ENCODE measurements around the gene ABHD1. TPM values are rescaled to one million over a fixed set of nuclear protein-coding genes. Genes with fewer than 3 reads are reported as not detected.

The ABHD1 gene
- polyA plus RNA-seq, 1 donor from 2014 or later, result not detected

GRCh38 chr2:27178469-27178868, 54.9 kb downstream of the ABHD1 start:
- Histone ChIP-seq H3K27ac (ENCODE audit: low read length) (no peak overlapping the region), H2AFZ (ENCODE audit: low read depth, low read length) (no peak overlapping the region), H4K20me1 (ENCODE audit: insufficient read depth) (no peaks in the 10 kb centered on the region), H3K79me2 (replicated peaks; ENCODE audit: insufficient read depth, low read length) (no peaks in the 10 kb centered on the region), H3K4me3 (ENCODE audit: low read length) (no peak overlapping the region), H3F3A (ENCODE audit: insufficient read depth, low read length, poor library complexity, severe bottlenecking) (no peaks in the 10 kb centered on the region), H3K36me3 (ENCODE audit: insufficient read depth, low read length) (no peaks in the 10 kb centered on the region), H3K9ac (ENCODE audit: low read length) (no peak overlapping the region), H3K4me2 (ENCODE audit: low read length) (no peak overlapping the region), H3K9me3 (ENCODE audit: low read length) (no peaks in the 10 kb centered on the region), H3K27me3 (ENCODE audit: insufficient read depth, low read depth, low read length) (no peaks in the 10 kb centered on the region), H3K9me2 (ENCODE audit: insufficient read depth, low read length) (no peaks in the 10 kb centered on the region)
- TF ChIP-seq TAF1 (IDR thresholded peaks at IDR 0.05; ENCODE audit: low read depth), result no peak
- TF ChIP-seq RAD21 (conservative IDR thresholded peaks at IDR 0.05), result no peak
- TF ChIP-seq REST (IDR thresholded peaks at IDR 0.05; ENCODE audit: borderline replicate concordance), result no peak
- no peak for TF ChIP-seq SMC3 (conservative IDR thresholded peaks at IDR 0.05; ENCODE audit: poor library complexity)
- TF ChIP-seq EZH2 (IDR thresholded peaks at IDR 0.05; ENCODE audit: borderline replicate concordance, insufficient read depth, low read length, poor library complexity, severe bottlenecking), result no peak
- TF ChIP-seq CTCF (IDR thresholded peaks at IDR 0.05; ENCODE audit: poor library complexity, severe bottlenecking), result no peak
- TF ChIP-seq POLR2AphosphoS5 (IDR thresholded peaks at IDR 0.05), result no peak
- TF ChIP-seq MXI1 (conservative IDR thresholded peaks at IDR 0.05; ENCODE audit: poor library complexity, severe bottlenecking), result no peak
- TF ChIP-seq EP300 (conservative IDR thresholded peaks at IDR 0.05; ENCODE audit: poor library complexity, severe bottlenecking), result no peak

- Histone ChIP-seq H3K36me3 (ENCODE audit: insufficient read depth, low read length) (no peaks in the 10 kb centered on the region), H3K9me3 (ENCODE audit: low read length) (no peaks in the 10 kb centered on the region), H3K27ac (ENCODE audit: low read length) (no peak overlapping the region), H2AFZ (ENCODE audit: low read depth, low read length) (no peak overlapping the region), H3K4me2 (ENCODE audit: low read length) (no peak overlapping the region), H3K79me2 (replicated peaks; ENCODE audit: insufficient read depth, low read length) (no peaks in the 10 kb centered on the region), H4K20me1 (ENCODE audit: insufficient read depth) (no peaks in the 10 kb centered on the region), H3K9me2 (ENCODE audit: insufficient read depth, low read length) (no peaks in the 10 kb centered on the region), H3K9ac (ENCODE audit: low read length) (no peak overlapping the region), H3K4me3 (ENCODE audit: low read length) (no peak overlapping the region), H3K27me3 (ENCODE audit: insufficient read depth, low read depth, low read length) (no peaks in the 10 kb centered on the region), H3F3A (ENCODE audit: insufficient read depth, low read length, poor library complexity, severe bottlenecking) (no peaks in the 10 kb centered on the region)
- TF ChIP-seq SMC3 (conservative IDR thresholded peaks at IDR 0.05; ENCODE audit: poor library complexity) (no peak), RAD21 (conservative IDR thresholded peaks at IDR 0.05) (no peak), CTCF (IDR thresholded peaks at IDR 0.05; ENCODE audit: poor library complexity, severe bottlenecking) (no peak), REST (IDR thresholded peaks at IDR 0.05; ENCODE audit: borderline replicate concordance) (no peak), MXI1 (conservative IDR thresholded peaks at IDR 0.05; ENCODE audit: poor library complexity, severe bottlenecking) (no peak), TAF1 (IDR thresholded peaks at IDR 0.05; ENCODE audit: low read depth) (no peak), EZH2 (IDR thresholded peaks at IDR 0.05; ENCODE audit: borderline replicate concordance, insufficient read depth, low read length, poor library complexity, severe bottlenecking) (no peak), POLR2AphosphoS5 (IDR thresholded peaks at IDR 0.05) (no peak), EP300 (conservative IDR thresholded peaks at IDR 0.05; ENCODE audit: poor library complexity, severe bottlenecking) (no peak)
These were observed 55.9 kb downstream of the ABHD1 start for GRCh38 chr2:27179344-27180000.

All from neural cell (in vitro differentiated cells).